Pons (tissue), 1 donor: ENCODE data around the gene ITK.
A peak's percentile ranks its signal among the peaks of the same experiment; 100 is the strongest.

Experiments
- DNase-seq: peaks from one replicate; pipeline ENCODE4 v3.0.0-alpha.2; 2016; ENCODE audit warnings: low spot score

ITK gene

GRCh38 chr5:157247267-157247666 is 66.6 kb downstream of the ITK start:
- DNase-seq: no peak

- no peak for DNase-seq
These were observed 68.3 kb downstream of the ITK start for GRCh38 chr5:157248821-157249470.

GRCh38 chr5:157252711-157253465 is 72.2 kb downstream of the ITK start:
- no peak for DNase-seq

- peak; percentile 68 for DNase-seq
These were observed 72.9 kb downstream of the ITK start for GRCh38 chr5:157253547-157253946.

GRCh38 chr5:157258450-157258849 is 77.8 kb downstream of the ITK start:
- no peak for DNase-seq

- no peak for DNase-seq
These were observed 79.1 kb downstream of the ITK start for GRCh38 chr5:157259699-157260098.

- DNase-seq: no peak
These were observed 83.0 kb downstream of the ITK start for GRCh38 chr5:157263496-157264090.

- no peak for DNase-seq
These were observed 85.2 kb downstream of the ITK start, which contains the start of gene CYFIP2 for GRCh38 chr5:157265714-157266285. Gene CYFIP2, plus strand, starts transcription at chr5:157266123. Its CDS starts 19,239 bp downstream, at chr5:157285362.

GRCh38 chr5:157266286-157267007 is 85.8 kb downstream of the ITK start:
- DNase-seq: no peak

- no peak for DNase-seq
These were observed 86.4 kb downstream of the ITK start for GRCh38 chr5:157267025-157267424.

- peak; percentile 64 for DNase-seq
These were observed 87.3 kb downstream of the ITK start for GRCh38 chr5:157267761-157268480.

GRCh38 chr5:157269165-157269671 is 88.6 kb downstream of the ITK start:
- DNase-seq: no peak

- no peak for DNase-seq
These were observed 89.2 kb downstream of the ITK start for GRCh38 chr5:157269761-157270272.

- no peak for DNase-seq
These were observed 90.1 kb downstream of the ITK start for GRCh38 chr5:157270771-157271170.

- no peak for DNase-seq
These were observed 91.2 kb downstream of the ITK start for GRCh38 chr5:157271740-157272271.

GRCh38 chr5:157273131-157273556 is 92.5 kb downstream of the ITK start:
- DNase-seq: no peak

- DNase-seq: no peak
These were observed 94.8 kb downstream of the ITK start for GRCh38 chr5:157275403-157275802.

- no peak for DNase-seq
These were observed 97.8 kb downstream of the ITK start for GRCh38 chr5:157278319-157279037.

GRCh38 chr5:157279605-157280239 is 99.1 kb downstream of the ITK start:
- DNase-seq: no peak
